Activated naive CD4-positive, alpha-beta T cell treated with anti-CD3 and anti-CD28 coated beads for 36 hours (primary cell): ENCODE results near the gene NMUR2. TPM values are rescaled to one million over a fixed set of nuclear protein-coding genes. Genes with fewer than 3 reads are reported as not detected.

ENCODE experiments used
- CTCF ChIA-PET: fragments of 350-600 bp; sonication (Branson Sonifier 250); formaldehyde crosslinking; loops from one replicate; lab custom pipeline; 2021; ENCODE audit warnings: antibody characterized with exemption; lab: Charles Lee
- DNase-seq: peaks from one replicate; pipeline ENCODE4 v3.0.0-alpha.2; 2020
- H3K27ac Mint-ChIP-seq: one replicate; pipeline ENCODE4 v1.8.0; 2021; ENCODE audit warnings: mild to moderate bottlenecking, mixed read lengths
- H3K27me3 Mint-ChIP-seq: one replicate; pipeline ENCODE4 v1.8.0; 2021; ENCODE audit warnings: low read depth, mixed read lengths
- H3K36me3 Mint-ChIP-seq: one replicate; pipeline ENCODE4 v1.8.0; 2021; ENCODE audit warnings: low read depth, mixed read lengths
- H3K4me1 Mint-ChIP-seq: one replicate; pipeline ENCODE4 v1.8.0; 2021; ENCODE audit warnings: low read depth, mixed read lengths
- H3K4me3 Mint-ChIP-seq: one replicate; pipeline ENCODE4 v1.8.0; 2021; ENCODE audit warnings: mild to moderate bottlenecking, moderate library complexity, mixed read lengths
- H3K9me3 Mint-ChIP-seq: one replicate; pipeline ENCODE4 v1.8.0; 2021; ENCODE audit warnings: mixed read lengths
- intact Hi-C: fragments of 100-400 bp; cut with micrococcal nuclease; formaldehyde crosslinking; loops from one replicate; pipeline ENCODE4 v1.15.1; 2023
- total RNA-seq, 2 experiments: library from RNA; stranded (reverse); gene quantifications; one replicate each; pipeline ENCODE4 v1.2.3, GENCODE V29; 2021

The NMUR2 gene
- total RNA-seq, 2 experiments from 2014 or later = not detected

GRCh38 chr5:152397581-152397980, 7.5 kb downstream of the NMUR2 start:
- Mint-ChIP-seq H3K4me1 (no peaks in the 10 kb centered on the region), H3K27me3 (no peaks in the 10 kb centered on the region), H3K4me3 (no peak overlapping the region), H3K9me3 (no peaks in the 10 kb centered on the region), H3K27ac (no peak overlapping the region), H3K36me3 (no peaks in the 10 kb centered on the region)
- no peak for DNase-seq
- intact Hi-C loops = no loop called here
- CTCF ChIA-PET = interaction anchor here (0.7 kb wide), 1 partner anchor 497 kb away, joined by 3 read pairs; no protein-coding TSS in a partner anchor

GRCh38 chr5:152393441-152393840, 11.6 kb downstream of the NMUR2 start:
- CTCF ChIA-PET = no interaction called here
- Mint-ChIP-seq H3K4me1 (no peaks in the 10 kb centered on the region), H3K4me3 (no peak overlapping the region), H3K27me3 (peaks cover 1% of the 10 kb centered on the region), H3K27ac (no peak overlapping the region), H3K36me3 (no peaks in the 10 kb centered on the region), H3K9me3 (no peaks in the 10 kb centered on the region)
- no peak for DNase-seq
- intact Hi-C loops = no loop called here

GRCh38 chr5:152389208-152389849, 15.8 kb downstream of the NMUR2 start:
- Mint-ChIP-seq H3K27ac (no peak overlapping the region), H3K9me3 (no peaks in the 10 kb centered on the region), H3K4me1 (no peaks in the 10 kb centered on the region), H3K27me3 (peaks cover 3% of the 10 kb centered on the region), H3K36me3 (no peaks in the 10 kb centered on the region), H3K4me3 (no peak overlapping the region)
- intact Hi-C loops = no loop called here
- DNase-seq = no peak
- CTCF ChIA-PET = no interaction called here

GRCh38 chr5:152388610-152389009, 16.5 kb downstream of the NMUR2 start:
- H3K27ac Mint-ChIP-seq = no peak overlapping the region

GRCh38 chr5:152380415-152381123, 24.5 kb downstream of the NMUR2 start:
- DNase-seq = no peak
- Mint-ChIP-seq H3K36me3 (no peaks in the 10 kb centered on the region), H3K9me3 (no peaks in the 10 kb centered on the region), H3K4me1 (no peaks in the 10 kb centered on the region), H3K27me3 (peaks cover 6% of the 10 kb centered on the region), H3K27ac (no peak overlapping the region), H3K4me3 (no peak overlapping the region)
- intact Hi-C loops = no loop called here
- CTCF ChIA-PET = no interaction called here

More at GRCh38 chr5:152388610-152389009, 16.5 kb downstream of the NMUR2 start:
- no peak overlapping the region for H3K4me3 Mint-ChIP-seq
- H3K27me3 Mint-ChIP-seq = peaks cover 3% of the 10 kb centered on the region
- no peaks in the 10 kb centered on the region for H3K9me3 Mint-ChIP-seq
- no peaks in the 10 kb centered on the region for H3K4me1 Mint-ChIP-seq
- DNase-seq = no peak
- H3K36me3 Mint-ChIP-seq = no peaks in the 10 kb centered on the region
- intact Hi-C loops = no loop called here
- CTCF ChIA-PET = no interaction called here

GRCh38 chr5:152379331-152379730, 25.7 kb downstream of the NMUR2 start:
- Mint-ChIP-seq H3K9me3 (no peaks in the 10 kb centered on the region), H3K4me1 (no peaks in the 10 kb centered on the region), H3K27ac (no peak overlapping the region), H3K36me3 (no peaks in the 10 kb centered on the region), H3K4me3 (no peak overlapping the region), H3K27me3 (peaks cover 7% of the 10 kb centered on the region)
- DNase-seq = no peak
- CTCF ChIA-PET = interaction anchor here (0.5 to 1.7 kb wide), 2 partner anchors 30 to 132 kb away, joined by 3 to 4 read pairs; no protein-coding TSS in a partner anchor
- intact Hi-C loops = loop anchor here (10.0 kb wide), 1 partner anchor 125 kb away; no protein-coding TSS in a partner anchor

GRCh38 chr5:152378730-152379129, 26.3 kb downstream of the NMUR2 start:
- intact Hi-C loops = loop anchor here (10.0 kb wide), 1 partner anchor 126 kb away; no protein-coding TSS in a partner anchor
- CTCF ChIA-PET = interaction anchor here (0.5 to 1.7 kb wide), 3 partner anchors 29 to 133 kb away, joined by 3 to 6 read pairs (median 4); no protein-coding TSS in a partner anchor

GRCh38 chr5:152376886-152377285, 28.2 kb downstream of the NMUR2 start:
- no peak overlapping the region for H3K27ac Mint-ChIP-seq

More at GRCh38 chr5:152378730-152379129, 26.3 kb downstream of the NMUR2 start:
- no peaks in the 10 kb centered on the region for H3K4me1 Mint-ChIP-seq
- peaks cover 7% of the 10 kb centered on the region for H3K27me3 Mint-ChIP-seq
- DNase-seq = no peak
- no peak overlapping the region for H3K27ac Mint-ChIP-seq
- H3K36me3 Mint-ChIP-seq = no peaks in the 10 kb centered on the region
- H3K4me3 Mint-ChIP-seq = no peak overlapping the region
- H3K9me3 Mint-ChIP-seq = no peaks in the 10 kb centered on the region

GRCh38 chr5:152374711-152375275, 30.3 kb downstream of the NMUR2 start:
- Mint-ChIP-seq H3K9me3 (no peaks in the 10 kb centered on the region), H3K27me3 (peaks cover 10% of the 10 kb centered on the region), H3K27ac (no peak overlapping the region), H3K4me3 (no peak overlapping the region), H3K4me1 (no peaks in the 10 kb centered on the region), H3K36me3 (no peaks in the 10 kb centered on the region)
- DNase-seq = no peak
- intact Hi-C loops = loop anchor here (10.0 kb wide), 1 partner anchor 130 kb away; no protein-coding TSS in a partner anchor
- CTCF ChIA-PET = interaction anchor here (0.7 kb wide), 1 partner anchor 130 kb away, joined by 3 read pairs; no protein-coding TSS in a partner anchor

More at GRCh38 chr5:152376886-152377285, 28.2 kb downstream of the NMUR2 start:
- intact Hi-C loops = loop anchor here (10.0 kb wide), 1 partner anchor 128 kb away; no protein-coding TSS in a partner anchor
- DNase-seq = no peak
- Mint-ChIP-seq H3K9me3 (no peaks in the 10 kb centered on the region), H3K4me3 (no peak overlapping the region), H3K36me3 (no peaks in the 10 kb centered on the region), H3K4me1 (no peaks in the 10 kb centered on the region), H3K27me3 (peaks cover 7% of the 10 kb centered on the region)
- CTCF ChIA-PET = interaction anchor here (1.0 kb wide), 1 partner anchor 8 kb away, joined by 3 read pairs; no protein-coding TSS in a partner anchor

- CTCF ChIA-PET = no interaction called here
- no peaks in the 10 kb centered on the region for H3K9me3 Mint-ChIP-seq
- H3K27ac Mint-ChIP-seq = no peak overlapping the region
- no peak for DNase-seq
- no peaks in the 10 kb centered on the region for H3K4me1 Mint-ChIP-seq
- H3K4me3 Mint-ChIP-seq = no peak overlapping the region
- peaks cover 10% of the 10 kb centered on the region for H3K27me3 Mint-ChIP-seq
- intact Hi-C loops = loop anchor here (10.0 kb wide), 1 partner anchor 132 kb away; no protein-coding TSS in a partner anchor
- no peaks in the 10 kb centered on the region for H3K36me3 Mint-ChIP-seq
Observed at GRCh38 chr5:152372875-152373274, 32.2 kb downstream of the NMUR2 start.

- CTCF ChIA-PET = no interaction called here
- no peak for DNase-seq
- Mint-ChIP-seq H3K36me3 (no peaks in the 10 kb centered on the region), H3K4me3 (no peak overlapping the region), H3K4me1 (no peaks in the 10 kb centered on the region), H3K27me3 (peaks cover 5% of the 10 kb centered on the region), H3K27ac (no peak overlapping the region), H3K9me3 (no peaks in the 10 kb centered on the region)
- intact Hi-C loops = no loop called here
Observed at GRCh38 chr5:152369298-152369697, 35.8 kb downstream of the NMUR2 start.

GRCh38 chr5:152367554-152367953, 37.5 kb downstream of the NMUR2 start:
- Mint-ChIP-seq H3K4me1 (no peaks in the 10 kb centered on the region), H3K9me3 (no peaks in the 10 kb centered on the region), H3K4me3 (no peak overlapping the region), H3K36me3 (no peaks in the 10 kb centered on the region), H3K27ac (no peak overlapping the region), H3K27me3 (peaks cover 5% of the 10 kb centered on the region)
- intact Hi-C loops = no loop called here
- CTCF ChIA-PET = interaction anchor here (0.8 kb wide), 1 partner anchor 224 kb away, joined by 3 read pairs; no protein-coding TSS in a partner anchor
- DNase-seq = no peak
